GM23248 (cell line): ENCODE results near the gene MYLK.

Experiments
- EZH2 ChIP-seq: fragments of 200-600 bp; sonication (generic); IDR thresholded peaks from 2 replicates; pipeline ENCODE4 v1.6.1; 2018; ENCODE audit warnings: antibody characterized with exemption, mild to moderate bottlenecking; ENCODE audit not compliant: insufficient read depth, poor library complexity, severe bottlenecking
- EZH2phosphoT487 ChIP-seq: fragments of 200-600 bp; sonication (generic); IDR thresholded peaks from 2 replicates; pipeline ENCODE4 v1.6.1; 2018; ENCODE audit warnings: antibody characterized with exemption, moderate library complexity, mild to moderate bottlenecking, low read depth; ENCODE audit not compliant: insufficient read depth

DNA sequence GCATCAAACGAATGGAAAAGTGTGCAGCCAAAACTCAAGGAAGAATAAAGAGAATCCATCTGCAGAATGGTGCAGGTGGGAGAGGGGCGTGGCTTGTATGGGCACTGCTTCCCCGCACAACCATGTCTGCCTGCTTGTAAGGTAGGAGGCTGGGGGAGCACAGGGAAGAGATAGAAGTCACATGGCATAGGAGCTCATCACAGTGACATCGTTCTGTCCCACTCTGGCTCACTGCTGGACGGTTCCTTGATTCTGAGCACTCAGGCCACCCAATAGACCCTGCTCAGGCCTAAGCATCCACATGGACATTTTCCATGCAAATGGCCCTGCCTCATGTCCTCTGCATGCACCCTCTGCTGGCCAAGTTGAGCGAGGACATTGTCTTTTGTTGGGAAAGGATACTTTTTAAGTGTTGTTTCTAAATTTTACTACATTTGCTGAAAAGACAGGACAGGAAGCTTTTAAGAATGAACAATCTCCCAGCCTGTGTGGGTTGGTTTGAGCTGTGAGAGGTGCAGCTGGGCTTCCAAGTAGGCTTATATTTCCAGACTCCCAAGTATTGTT is 3.1 kb downstream of the MYLK start:
- TF ChIP-seq EZH2phosphoT487, result no peak
- TF ChIP-seq EZH2, result no peak
